Natural killer cell (primary cell): ENCODE results near the gene TRIM9. TPM values are rescaled to one million over a fixed set of nuclear protein-coding genes. Genes with fewer than 3 reads are reported as not detected.
"Not testable (repeated sequence)": the region's sequence is repeated elsewhere in the genome, so short reads cannot be mapped to it uniquely, and the experiment has no call there.

Experiments
- ATAC-seq, 3 donors: fragments of 150-1000 bp in 2 of 3; fragments of 200-7000 bp in 1 of 3; cut with Tn5 transposase; 1 replicate in 1 of 3; 2 replicates in 2 of 3; pipeline ENCODE4 v1.10.0; 2021; ENCODE audit warnings: mild to moderate bottlenecking in 2 of 3, moderate library complexity in 2 of 3
- DNase-seq, 2 donors: peaks; one replicate each; pipeline versions ENCODE4 v3.0.0 to v3.0.0-alpha.2; 2013 to 2021; ENCODE audit warnings: mixed read lengths in 1 of 2
- H3K27ac ChIP-seq: one replicate; pipeline ENCODE4 v1.5.1; 2013; ENCODE audit warnings: mild to moderate bottlenecking, low read length
- H3K27me3 ChIP-seq: one replicate; pipeline ENCODE4 v1.6.1; 2013; ENCODE audit warnings: low read length; ENCODE audit not compliant: control insufficient read depth, insufficient read depth
- H3K36me3 ChIP-seq: one replicate; pipeline ENCODE4 v1.6.1; 2013; ENCODE audit warnings: low read length; ENCODE audit not compliant: control insufficient read depth, insufficient read depth
- H3K4me1 ChIP-seq: one replicate; pipeline ENCODE4 v1.6.1; 2013; ENCODE audit warnings: low read length; ENCODE audit not compliant: control insufficient read depth, insufficient read depth
- H3K4me3 ChIP-seq: one replicate; pipeline ENCODE4 v1.5.1; 2013; ENCODE audit warnings: low read length
- H3K9me3 ChIP-seq: one replicate; pipeline ENCODE4 v1.6.1; 2013; ENCODE audit warnings: low read length; ENCODE audit not compliant: control insufficient read depth, insufficient read depth
- H3K27ac Mint-ChIP-seq, 2 donors: one replicate each; pipeline ENCODE4 v1.8.0; 2022; ENCODE audit warnings: mild to moderate bottlenecking in 2 of 2, mixed read lengths in 2 of 2, moderate library complexity in 1 of 2
- H3K27me3 Mint-ChIP-seq, 2 donors: one replicate each; pipeline ENCODE4 v1.8.0; 2022; ENCODE audit warnings: low read depth in 2 of 2, mixed read lengths in 2 of 2
- H3K36me3 Mint-ChIP-seq: one replicate; pipeline ENCODE4 v1.8.0; 2022; ENCODE audit warnings: mixed read lengths
- H3K4me1 Mint-ChIP-seq, 2 donors: one replicate each; pipeline ENCODE4 v1.8.0; 2022; ENCODE audit warnings: mixed read lengths in 2 of 2
- H3K4me3 Mint-ChIP-seq: one replicate; pipeline ENCODE4 v1.8.0; 2022; ENCODE audit warnings: mild to moderate bottlenecking, moderate library complexity, mixed read lengths
- H3K9me3 Mint-ChIP-seq, 2 donors: one replicate each; pipeline ENCODE4 v1.8.0; 2022; ENCODE audit warnings: mixed read lengths in 2 of 2
- WGBS: methylation state at CpG from one replicate; pipeline ENCODE4 v1.1.7; 2013; ENCODE audit warnings: missing lambda C conversion rate; ENCODE audit not compliant: insufficient coverage; 5-methylcytosine and 5-hydroxymethylcytosine counted together
- intact Hi-C: fragments of 100-400 bp; cut with micrococcal nuclease; formaldehyde crosslinking; loops from one replicate; pipeline ENCODE4 v1.14.2; 2022
- total RNA-seq, 4 donors: library from RNA; stranded (reverse); fragments of 120-200 nt in 1 of 4; gene quantifications; one replicate each; pipeline versions ENCODE4 v1.2.3 to v1.2.4, GENCODE V29; 2013 to 2022
- TF ChIP-seq, protein P1 (sequence below): fragments of 200-600 bp; IDR thresholded peaks from one replicate; pipeline ENCODE4 v1.8.0; 2022; ENCODE audit warnings: antibody characterized with exemption

Gene TRIM9
- total RNA-seq, 3 donors from 2014 or later (not counting 1 experiment from before 2014, with no cell fraction given): 0.25 to 0.40 (median 0.35) TPM

- H3K4me1 ChIP-seq: no peaks in the 10 kb centered on the region
- ATAC-seq (no peak), DNase-seq (no peak)
- H3K9me3 Mint-ChIP-seq: no peaks in the 10 kb centered on the region
- 91% methylated on average over 3 of the region's 4 CpGs for WGBS
- no peak overlapping the region for H3K4me3 Mint-ChIP-seq
- H3K4me3 ChIP-seq: no peak overlapping the region
- peaks cover 0 to under 1% of the 10 kb centered on the region in 2 donors for H3K27me3 Mint-ChIP-seq
- H3K27me3 ChIP-seq: no peaks in the 10 kb centered on the region
- no peaks in the 10 kb centered on the region for H3K36me3 ChIP-seq
- no peaks in the 10 kb centered on the region for H3K36me3 Mint-ChIP-seq
- H3K9me3 ChIP-seq: no peaks in the 10 kb centered on the region
- TF ChIP-seq, protein P1, sequence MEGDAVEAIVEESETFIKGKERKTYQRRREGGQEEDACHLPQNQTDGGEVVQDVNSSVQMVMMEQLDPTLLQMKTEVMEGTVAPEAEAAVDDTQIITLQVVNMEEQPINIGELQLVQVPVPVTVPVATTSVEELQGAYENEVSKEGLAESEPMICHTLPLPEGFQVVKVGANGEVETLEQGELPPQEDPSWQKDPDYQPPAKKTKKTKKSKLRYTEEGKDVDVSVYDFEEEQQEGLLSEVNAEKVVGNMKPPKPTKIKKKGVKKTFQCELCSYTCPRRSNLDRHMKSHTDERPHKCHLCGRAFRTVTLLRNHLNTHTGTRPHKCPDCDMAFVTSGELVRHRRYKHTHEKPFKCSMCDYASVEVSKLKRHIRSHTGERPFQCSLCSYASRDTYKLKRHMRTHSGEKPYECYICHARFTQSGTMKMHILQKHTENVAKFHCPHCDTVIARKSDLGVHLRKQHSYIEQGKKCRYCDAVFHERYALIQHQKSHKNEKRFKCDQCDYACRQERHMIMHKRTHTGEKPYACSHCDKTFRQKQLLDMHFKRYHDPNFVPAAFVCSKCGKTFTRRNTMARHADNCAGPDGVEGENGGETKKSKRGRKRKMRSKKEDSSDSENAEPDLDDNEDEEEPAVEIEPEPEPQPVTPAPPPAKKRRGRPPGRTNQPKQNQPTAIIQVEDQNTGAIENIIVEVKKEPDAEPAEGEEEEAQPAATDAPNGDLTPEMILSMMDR: no peak
- no peaks in the 10 kb centered on the region for H3K4me1 Mint-ChIP-seq
- no peak overlapping the region for H3K27ac ChIP-seq
- no peak overlapping the region for H3K27ac Mint-ChIP-seq
- intact Hi-C loops: no loop called here
Measured at GRCh38 chr14:50998612-50999011, 96.3 kb downstream of the TRIM9 start.

DNA sequence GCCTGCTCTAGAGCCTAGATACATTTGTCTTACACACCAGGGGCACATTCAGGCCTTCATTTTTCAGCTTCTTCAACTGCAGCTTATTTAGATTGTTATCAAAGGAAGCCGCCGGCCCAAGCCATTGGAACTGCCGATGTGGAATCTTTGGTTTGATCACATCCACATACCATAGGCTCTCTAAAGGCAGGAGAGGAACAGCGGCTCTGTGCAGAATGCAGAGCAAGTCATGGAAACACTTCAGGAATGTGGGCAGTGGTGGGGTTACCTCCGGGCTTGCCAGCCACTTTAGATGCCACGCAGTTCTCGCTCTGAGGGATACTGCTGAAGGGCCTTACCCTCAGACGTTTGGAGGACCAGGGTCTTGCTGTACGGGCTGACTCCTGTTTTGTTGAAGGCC is 97.2 kb downstream of the TRIM9 start:
- Histone ChIP-seq H3K36me3 (no peaks in the 10 kb centered on the region), H3K27me3 (no peaks in the 10 kb centered on the region), H3K4me3 (no peak overlapping the region), H3K4me1 (no peaks in the 10 kb centered on the region), H3K27ac (no peak overlapping the region), H3K9me3 (no peaks in the 10 kb centered on the region)
- Mint-ChIP-seq H3K27ac (no peak overlapping the region), H3K4me3 (no peak overlapping the region), H3K27me3 (peaks cover 0 to 3% of the 10 kb centered on the region in 2 donors), H3K36me3 (no peaks in the 10 kb centered on the region), H3K4me1 (no peaks in the 10 kb centered on the region), H3K9me3 (no peaks in the 10 kb centered on the region)
- 94% methylated on average over 9 of the region's 9 CpGs for WGBS
- ATAC-seq (no peak), DNase-seq (no peak)
- intact Hi-C loops: no loop called here
- TF ChIP-seq, protein P1: no peak

GRCh38 chr14:50994158-50994557 is 100.7 kb downstream of the TRIM9 start:
- H3K27me3 Mint-ChIP-seq, H3K36me3 ChIP-seq, H3K36me3 Mint-ChIP-seq, H3K27ac Mint-ChIP-seq, H3K9me3 ChIP-seq, H3K4me3 Mint-ChIP-seq, H3K9me3 Mint-ChIP-seq, H3K27ac ChIP-seq, intact Hi-C loops, H3K4me1 Mint-ChIP-seq, H3K4me3 ChIP-seq, ATAC-seq, H3K27me3 ChIP-seq, DNase-seq, H3K4me1 ChIP-seq: not testable (repeated sequence)

GRCh38 chr14:50985859-50986331 is 109.0 kb downstream of the TRIM9 start:
- TF ChIP-seq, protein P1: no peak
- no peak overlapping the region for H3K27ac ChIP-seq
- no peaks in the 10 kb centered on the region for H3K36me3 ChIP-seq
- intact Hi-C loops: no loop called here
- Mint-ChIP-seq H3K27ac (no peak overlapping the region), H3K4me3 (no peak overlapping the region), H3K36me3 (no peaks in the 10 kb centered on the region), H3K9me3 (no peaks in the 10 kb centered on the region), H3K27me3 (peaks cover 7 to 11% of the 10 kb centered on the region in 2 donors), H3K4me1 (no peaks in the 10 kb centered on the region)
- H3K4me1 ChIP-seq: no peaks in the 10 kb centered on the region
- no peaks in the 10 kb centered on the region for H3K9me3 ChIP-seq
- H3K4me3 ChIP-seq: no peak overlapping the region
- ATAC-seq: no peak
- DNase-seq: no peak
- H3K27me3 ChIP-seq: no peaks in the 10 kb centered on the region
- WGBS: 91% methylated on average over 11 of the region's 12 CpGs
